ENCODE data around the gene TACR2. TPM values are rescaled to one million over a fixed set of nuclear protein-coding genes. Genes with fewer than 3 reads are reported as not detected.

The TACR2 gene
- total RNA-seq, 2 donors from 2014 or later: 0.24 to 0.41 TPM

DNA sequence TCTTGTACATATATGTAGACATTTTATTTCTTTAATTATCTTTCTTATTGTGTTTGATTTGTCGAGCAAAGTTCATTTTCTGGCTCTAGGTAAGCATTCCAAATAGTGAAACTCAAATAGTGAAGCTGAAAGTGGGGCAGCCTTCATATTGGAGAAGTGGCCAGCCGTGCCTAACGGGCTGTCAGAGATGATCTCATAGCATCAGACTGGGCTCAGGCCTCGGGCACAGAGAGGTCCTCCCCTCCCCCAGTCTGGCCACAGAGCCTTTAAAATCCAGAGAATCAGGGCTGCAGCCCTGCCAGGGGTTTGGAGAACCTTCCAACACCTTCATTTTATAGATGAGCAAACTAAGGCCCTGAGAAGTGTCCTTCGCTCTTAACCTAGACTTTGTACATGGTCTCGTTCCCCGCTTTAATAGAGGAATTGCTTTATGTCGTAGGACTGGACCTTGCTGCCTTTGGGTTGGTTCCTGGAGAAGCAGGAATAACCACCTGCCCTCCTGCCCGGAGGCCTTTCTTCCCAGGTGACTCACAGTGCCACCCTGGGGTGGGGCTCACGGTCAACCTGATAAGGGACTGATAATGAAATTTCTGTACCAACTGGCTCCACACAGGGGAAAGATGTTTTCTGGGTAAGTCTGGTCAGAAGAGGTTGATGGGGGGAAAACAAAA, 41.8 kb upstream of the TACR2 start:
- H3K27ac ChIP-seq: peak overlapping the region; percentile 12 to 26
- H3K9me3 ChIP-seq: no peaks in the 10 kb centered on the region
- TF ChIP-seq, protein P1, sequence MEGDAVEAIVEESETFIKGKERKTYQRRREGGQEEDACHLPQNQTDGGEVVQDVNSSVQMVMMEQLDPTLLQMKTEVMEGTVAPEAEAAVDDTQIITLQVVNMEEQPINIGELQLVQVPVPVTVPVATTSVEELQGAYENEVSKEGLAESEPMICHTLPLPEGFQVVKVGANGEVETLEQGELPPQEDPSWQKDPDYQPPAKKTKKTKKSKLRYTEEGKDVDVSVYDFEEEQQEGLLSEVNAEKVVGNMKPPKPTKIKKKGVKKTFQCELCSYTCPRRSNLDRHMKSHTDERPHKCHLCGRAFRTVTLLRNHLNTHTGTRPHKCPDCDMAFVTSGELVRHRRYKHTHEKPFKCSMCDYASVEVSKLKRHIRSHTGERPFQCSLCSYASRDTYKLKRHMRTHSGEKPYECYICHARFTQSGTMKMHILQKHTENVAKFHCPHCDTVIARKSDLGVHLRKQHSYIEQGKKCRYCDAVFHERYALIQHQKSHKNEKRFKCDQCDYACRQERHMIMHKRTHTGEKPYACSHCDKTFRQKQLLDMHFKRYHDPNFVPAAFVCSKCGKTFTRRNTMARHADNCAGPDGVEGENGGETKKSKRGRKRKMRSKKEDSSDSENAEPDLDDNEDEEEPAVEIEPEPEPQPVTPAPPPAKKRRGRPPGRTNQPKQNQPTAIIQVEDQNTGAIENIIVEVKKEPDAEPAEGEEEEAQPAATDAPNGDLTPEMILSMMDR (IDR thresholded peaks at IDR 0.05): no peak
- no peaks in the 10 kb centered on the region for H3K27me3 ChIP-seq
- no peak for DNase-seq (ENCODE audit: low spot score)
- peaks cover 0 to 45% of the 10 kb centered on the region in 2 donors for H3K4me1 ChIP-seq
- no peak overlapping the region for H3K4me3 ChIP-seq
- no peaks in the 10 kb centered on the region for H3K36me3 ChIP-seq

DNA sequence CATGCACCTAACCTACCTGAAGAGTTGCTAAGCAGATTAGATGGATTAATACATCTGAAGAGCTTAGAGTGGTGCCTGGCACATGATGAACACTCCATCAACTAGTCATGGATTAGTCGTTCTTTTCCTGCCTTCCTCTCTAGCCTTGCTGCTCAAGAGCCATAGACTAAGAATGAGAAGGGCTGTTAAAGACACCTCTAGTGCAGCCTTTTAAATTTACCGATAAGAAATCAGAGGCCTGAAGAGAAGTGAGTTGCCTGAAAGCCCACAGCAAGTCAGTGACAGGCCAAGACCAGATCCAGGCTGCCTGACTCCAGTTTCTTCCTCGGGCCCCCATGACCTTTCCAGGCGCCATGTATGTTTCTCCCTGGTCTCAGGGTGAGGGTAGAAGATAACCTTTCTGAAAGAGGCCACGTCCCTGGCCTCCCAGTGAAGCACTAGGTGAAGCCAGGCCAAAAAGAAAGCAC, 41.1 kb upstream of the TACR2 start:
- Histone ChIP-seq H3K27me3 (no peaks in the 10 kb centered on the region), H3K4me1 (peaks cover 0 to 49% of the 10 kb centered on the region in 2 donors), H3K36me3 (no peaks in the 10 kb centered on the region), H3K9me3 (no peaks in the 10 kb centered on the region), H3K27ac (peak overlapping the region in 1 of 2 donors; percentile 12), H3K4me3 (no peak overlapping the region)
- no peak for DNase-seq (ENCODE audit: low spot score)
- TF ChIP-seq, protein P1 (IDR thresholded peaks at IDR 0.05): no peak

DNA sequence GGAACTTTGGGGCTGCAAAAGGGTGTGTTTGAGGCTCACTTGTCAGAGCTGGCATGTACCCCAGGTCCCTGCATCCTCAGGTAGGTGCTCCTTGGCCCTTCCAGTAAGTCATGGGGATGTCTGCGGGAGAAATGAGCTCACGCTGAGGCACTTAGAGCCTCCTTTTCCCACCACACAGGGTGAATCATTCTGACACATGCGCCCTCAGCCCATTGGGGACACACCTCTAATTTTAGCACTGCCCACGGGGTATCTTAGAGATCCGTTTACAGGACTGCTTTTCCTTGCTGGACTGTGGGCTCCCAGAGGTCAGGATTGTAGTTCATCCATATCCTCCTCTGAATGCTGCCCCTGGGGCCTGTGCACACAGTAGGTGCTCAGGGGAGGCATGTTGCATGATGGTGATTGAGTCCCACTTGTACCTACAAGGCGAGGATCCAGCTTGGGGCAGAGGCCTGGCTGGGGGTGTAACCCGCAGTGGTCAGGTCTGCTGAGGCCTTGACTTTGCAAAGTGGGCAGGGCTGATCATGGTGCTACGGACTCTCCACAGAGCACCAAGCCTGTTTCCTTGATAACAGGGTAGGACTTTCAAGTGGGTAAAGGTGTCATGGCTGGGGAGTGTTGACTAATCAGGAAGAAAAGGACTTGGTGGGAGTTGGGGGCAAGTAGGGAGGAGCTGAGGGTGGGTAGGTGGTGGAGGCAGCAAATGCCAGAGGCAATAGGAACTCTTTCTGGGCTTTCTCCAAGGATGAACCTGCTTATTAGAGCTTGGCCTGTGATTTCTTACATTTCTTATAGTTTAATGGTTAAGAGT, 40.4 kb upstream of the TACR2 start:
- DNase-seq (ENCODE audit: low spot score): no peak
- Histone ChIP-seq H3K27ac (no peak overlapping the region), H3K36me3 (no peaks in the 10 kb centered on the region), H3K27me3 (no peaks in the 10 kb centered on the region), H3K4me1 (peaks cover 0 to 57% of the 10 kb centered on the region in 2 donors), H3K9me3 (no peaks in the 10 kb centered on the region), H3K4me3 (no peak overlapping the region)
- TF ChIP-seq, protein P1 (IDR thresholded peaks at IDR 0.05): no peak

DNA sequence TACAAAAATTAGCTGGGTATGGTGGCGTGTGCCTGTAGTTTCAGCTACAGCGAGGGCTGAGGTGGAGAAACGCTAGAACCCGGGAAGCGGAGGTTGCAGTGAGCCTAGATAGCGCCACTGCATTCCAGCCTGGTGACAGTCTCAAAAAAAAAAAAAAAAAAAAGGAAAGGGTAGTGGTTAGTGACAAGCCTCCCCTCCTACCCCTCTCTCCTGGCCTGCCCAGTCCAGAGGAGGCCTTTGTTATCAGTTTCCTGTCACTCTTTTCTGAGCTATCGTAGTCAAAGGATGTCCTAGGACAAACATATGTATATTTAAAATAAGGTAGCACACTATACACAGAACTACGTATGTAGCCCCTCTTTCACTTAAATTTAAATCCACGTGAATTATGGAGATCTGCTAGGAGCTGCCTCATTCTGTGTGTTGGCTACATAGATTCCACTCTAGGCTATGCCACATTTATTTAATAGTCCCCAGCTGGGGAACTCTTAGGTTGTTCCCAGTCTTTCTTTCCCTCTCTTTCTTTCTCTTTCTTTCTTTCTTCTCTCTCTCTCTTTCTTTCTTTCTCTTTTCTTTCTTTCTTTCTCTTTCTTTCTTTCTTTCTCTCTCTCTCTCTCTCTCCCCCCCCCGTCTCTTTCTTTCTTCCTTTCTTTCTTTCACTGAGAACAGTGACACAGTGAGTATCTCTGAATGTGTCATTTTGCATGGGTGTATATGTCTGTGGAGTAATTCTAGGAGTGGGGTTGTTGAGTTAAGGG, 38.5 kb upstream of the TACR2 start:
- no peak overlapping the region for H3K27ac ChIP-seq
- DNase-seq (ENCODE audit: low spot score): no peak

DNA sequence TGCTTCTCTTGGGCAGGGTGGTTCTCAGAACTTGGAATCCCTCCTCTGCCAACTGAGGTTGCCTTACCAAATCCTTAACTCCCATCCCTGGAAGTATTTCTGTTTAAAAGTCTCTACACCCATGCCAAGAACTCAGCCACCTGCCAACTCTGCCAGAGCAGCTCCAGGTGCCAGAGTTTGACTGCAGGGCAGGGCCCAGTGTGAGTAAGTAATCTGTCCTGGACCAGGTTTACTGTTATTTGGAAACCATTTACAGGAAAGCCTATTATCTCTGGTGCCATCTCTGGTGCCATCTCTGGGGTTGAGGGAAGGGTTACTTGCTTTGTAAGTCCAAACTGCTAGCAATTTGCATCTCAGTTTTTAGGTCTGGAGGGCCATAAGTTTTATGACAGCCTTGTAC, 37.1 kb upstream of the TACR2 start:
- Histone ChIP-seq H3K4me3 (no peak overlapping the region), H3K27me3 (no peaks in the 10 kb centered on the region), H3K9me3 (no peaks in the 10 kb centered on the region), H3K27ac (no peak overlapping the region), H3K36me3 (no peaks in the 10 kb centered on the region), H3K4me1 (peaks cover 0 to 58% of the 10 kb centered on the region in 2 donors)
- TF ChIP-seq, protein P1 (IDR thresholded peaks at IDR 0.05): no peak
- DNase-seq (ENCODE audit: low spot score): no peak

More for the DNA sequence above, 38.5 kb upstream of the TACR2 start:
- H3K4me1 ChIP-seq: peaks cover 0 to 54% of the 10 kb centered on the region in 2 donors
- no peaks in the 10 kb centered on the region for H3K9me3 ChIP-seq
- TF ChIP-seq, protein P1 (IDR thresholded peaks at IDR 0.05): no peak
- H3K36me3 ChIP-seq: no peaks in the 10 kb centered on the region
- H3K27me3 ChIP-seq: no peaks in the 10 kb centered on the region
- H3K4me3 ChIP-seq: no peak overlapping the region

Measured in right atrium auricular region (tissue), 2 donors.